ENCODE data around the gene SCAND1.

SCAND1 gene

GRCh38 chr20:35903843-35904242 lies 50.5 kb downstream of the SCAND1 start:
- DNase-seq = no peak

All from activated CD4-positive, alpha-beta T cell treated with anti-CD3 and anti-CD28 coated beads, Interleukin-2, Interleukin-6, amounts not matched to agents 100 ng/mL and 50 ng/mL, durations not matched to agents 16 hours and 8 hours (primary cell).